PC-9 (cell line): Measurements from ENCODE around the gene TOM1.

ENCODE experiments used
- EZH2 ChIP-seq: fragments of 200-600 bp; sonication (generic); IDR thresholded peaks from 2 replicates; pipeline ENCODE4 v1.8.0; 2017; ENCODE audit warnings: antibody characterized with exemption, low read depth
- TF ChIP-seq, protein P1 (sequence below): fragments of 200-600 bp; sonication (generic); conservative IDR thresholded peaks from 2 replicates; pipeline ENCODE4 v1.6.1; 2017; ENCODE audit warnings: mixed run types, antibody characterized with exemption, mild to moderate bottlenecking, moderate library complexity

DNA sequence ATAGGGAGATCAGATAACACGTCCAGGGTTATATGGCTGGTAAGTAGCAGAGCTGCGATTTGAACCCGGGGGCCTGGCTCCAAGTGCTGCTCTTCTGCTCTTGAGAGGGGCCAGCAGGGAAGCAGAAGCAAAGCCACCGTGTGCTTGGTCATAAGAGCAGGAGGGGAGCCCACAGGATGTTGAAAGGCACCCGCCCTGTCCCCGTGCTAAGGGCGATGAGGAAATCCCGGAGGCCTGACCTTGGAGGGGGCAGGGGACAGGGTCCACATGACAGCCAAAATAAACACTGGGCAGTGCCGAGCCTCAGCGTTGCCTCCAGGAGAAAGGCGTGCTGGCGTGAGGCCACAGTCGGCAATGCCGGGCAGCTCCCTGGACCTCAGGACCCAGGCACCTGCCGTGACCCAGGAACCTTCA is 28.8 kb downstream of the TOM1 start:
- TF ChIP-seq, protein P1, sequence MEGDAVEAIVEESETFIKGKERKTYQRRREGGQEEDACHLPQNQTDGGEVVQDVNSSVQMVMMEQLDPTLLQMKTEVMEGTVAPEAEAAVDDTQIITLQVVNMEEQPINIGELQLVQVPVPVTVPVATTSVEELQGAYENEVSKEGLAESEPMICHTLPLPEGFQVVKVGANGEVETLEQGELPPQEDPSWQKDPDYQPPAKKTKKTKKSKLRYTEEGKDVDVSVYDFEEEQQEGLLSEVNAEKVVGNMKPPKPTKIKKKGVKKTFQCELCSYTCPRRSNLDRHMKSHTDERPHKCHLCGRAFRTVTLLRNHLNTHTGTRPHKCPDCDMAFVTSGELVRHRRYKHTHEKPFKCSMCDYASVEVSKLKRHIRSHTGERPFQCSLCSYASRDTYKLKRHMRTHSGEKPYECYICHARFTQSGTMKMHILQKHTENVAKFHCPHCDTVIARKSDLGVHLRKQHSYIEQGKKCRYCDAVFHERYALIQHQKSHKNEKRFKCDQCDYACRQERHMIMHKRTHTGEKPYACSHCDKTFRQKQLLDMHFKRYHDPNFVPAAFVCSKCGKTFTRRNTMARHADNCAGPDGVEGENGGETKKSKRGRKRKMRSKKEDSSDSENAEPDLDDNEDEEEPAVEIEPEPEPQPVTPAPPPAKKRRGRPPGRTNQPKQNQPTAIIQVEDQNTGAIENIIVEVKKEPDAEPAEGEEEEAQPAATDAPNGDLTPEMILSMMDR: no peak
- no peak for TF ChIP-seq EZH2
